KMS-11 (cell line): ENCODE results near the gene CASQ1.

Source experiments
- H2AFZ ChIP-seq: fragments of 200-600 bp; sonication (generic); 2 replicates; pipeline ENCODE4 v1.6.1; 2016; ENCODE audit warnings: antibody characterized with exemption, mixed run types, low read depth
- H3K27ac ChIP-seq: fragments of 200-600 bp; sonication (generic); 2 replicates; pipeline ENCODE4 v1.6.1; 2016; ENCODE audit warnings: mild to moderate bottlenecking, mixed run types
- H3K27me3 ChIP-seq: fragments of 200-600 bp; sonication (generic); 2 replicates; pipeline ENCODE4 v1.6.1; 2017; ENCODE audit warnings: mild to moderate bottlenecking, low read depth, mixed run types, moderate library complexity; ENCODE audit not compliant: insufficient read depth
- H3K36me3 ChIP-seq: fragments of 200-600 bp; sonication (generic); 2 replicates; pipeline ENCODE4 v1.6.1; 2017; ENCODE audit warnings: mild to moderate bottlenecking, mixed run types; ENCODE audit not compliant: insufficient read depth
- H3K4me1 ChIP-seq: fragments of 200-600 bp; sonication (generic); 2 replicates; pipeline ENCODE4 v1.6.1; 2016; ENCODE audit warnings: mild to moderate bottlenecking, low read depth, mixed run types; ENCODE audit not compliant: poor library complexity, severe bottlenecking
- H3K4me2 ChIP-seq: fragments of 200-600 bp; sonication (generic); 2 replicates; pipeline ENCODE4 v1.7.0; 2016; ENCODE audit warnings: mild to moderate bottlenecking, mixed run types
- H3K4me3 ChIP-seq: fragments of 200-600 bp; sonication (generic); IDR thresholded peaks from 2 replicates; pipeline ENCODE4 v1.6.1; 2017; ENCODE audit warnings: low read depth, low read length, mixed read lengths; ENCODE audit not compliant: insufficient read depth
- H3K79me2 ChIP-seq: fragments of 200-600 bp; sonication (generic); 2 replicates; pipeline ENCODE4 v1.6.1; 2016; ENCODE audit warnings: low read depth, mixed run types; ENCODE audit not compliant: insufficient read depth
- H3K9ac ChIP-seq: fragments of 200-600 bp; sonication (generic); 2 replicates; pipeline ENCODE4 v1.6.1; 2016; ENCODE audit warnings: mild to moderate bottlenecking, mixed run types
- H4K20me1 ChIP-seq: fragments of 200-600 bp; sonication (generic); 2 replicates; pipeline ENCODE4 v1.6.1; 2016; ENCODE audit warnings: mild to moderate bottlenecking, mixed run types; ENCODE audit not compliant: insufficient read depth
- CTCF ChIP-seq: fragments of 200-600 bp; sonication (generic); conservative IDR thresholded peaks from 2 replicates; pipeline ENCODE4 v1.6.1; 2017; ENCODE audit warnings: low read depth, mild to moderate bottlenecking, antibody characterized with exemption, low read length, moderate library complexity, mixed read lengths

The CASQ1 gene

GRCh38 chr1:160204526-160205241, 14.3 kb downstream of the CASQ1 start:
- Histone ChIP-seq H3K27ac (peak overlapping the region; percentile 75), H3K79me2 (peaks cover 34% of the 10 kb centered on the region), H3K36me3 (no peaks in the 10 kb centered on the region; the same call in 1 of the 2 replicates), H3K27me3 (no peaks in the 10 kb centered on the region), H3K4me2 (peak overlapping the region; percentile 93), H3K9ac (peak overlapping the region; percentile 95), H4K20me1 (no peaks in the 10 kb centered on the region), H3K4me3 (no peak overlapping the region), H3K4me1 (peaks cover 56% of the 10 kb centered on the region), H2AFZ (peak overlapping the region; percentile 86)
- TF ChIP-seq CTCF, result no peak

- Histone ChIP-seq H3K27ac (peak within 1 kb of the TSS; percentile 75), H3K4me2 (peak within 1 kb of the TSS; percentile 95), H3K79me2 (peaks cover 42% of the 10 kb centered on the region), H3K4me1 (peaks cover 63% of the 10 kb centered on the region), H4K20me1 (0 out of 2 replicates have a peak, but pooled peaks cover 1% of the 10 kb centered on the region), H3K36me3 (no peaks in the 10 kb centered on the region; the same call in 1 of the 2 replicates), H3K9ac (peak within 1 kb of the TSS; percentile 95), H2AFZ (peak within 1 kb of the TSS; percentile 86), H3K27me3 (no peaks in the 10 kb centered on the region), H3K4me3 (peak within 1 kb of the TSS; percentile 98)
- TF ChIP-seq CTCF, result no peak
These were observed 15.1 kb downstream of the CASQ1 start, which contains the start of gene PEA15 for GRCh38 chr1:160205242-160206035. Gene PEA15 (plus strand): TSS chr1:160205384. CDS start chr1:160211545, 6,161 bp downstream.

GRCh38 chr1:160206036-160206389, 15.6 kb downstream of the CASQ1 start:
- TF ChIP-seq CTCF, result no peak
- Histone ChIP-seq H3K4me3 (peak overlapping the region; percentile 98), H3K4me1 (peaks cover 66% of the 10 kb centered on the region), H4K20me1 (0 out of 2 replicates have a peak, but pooled peaks cover 4% of the 10 kb centered on the region), H3K79me2 (peaks cover 47% of the 10 kb centered on the region), H3K36me3 (no peaks in the 10 kb centered on the region; the same call in 1 of the 2 replicates), H3K9ac (peak overlapping the region; percentile 95), H3K27ac (peak overlapping the region; percentile 64), H3K4me2 (peak overlapping the region; percentile 95), H3K27me3 (no peaks in the 10 kb centered on the region), H2AFZ (peak overlapping the region; percentile 83)

- Histone ChIP-seq H3K79me2 (peaks cover 47% of the 10 kb centered on the region), H4K20me1 (0 out of 2 replicates have a peak, but pooled peaks cover 4% of the 10 kb centered on the region), H3K27me3 (no peaks in the 10 kb centered on the region), H3K36me3 (peaks cover under 1% of the 10 kb centered on the region; the same call in 1 of the 2 replicates), H3K4me2 (peak overlapping the region; percentile 95), H3K27ac (no peak overlapping the region), H3K9ac (peak overlapping the region; percentile 95), H3K4me3 (peak overlapping the region; percentile 98), H2AFZ (no peak overlapping the region), H3K4me1 (peaks cover 66% of the 10 kb centered on the region)
- no peak for TF ChIP-seq CTCF
These were observed 16.2 kb downstream of the CASQ1 start for GRCh38 chr1:160206421-160207117.
